Occipital lobe (tissue), 2 donors: ENCODE results near the gene PHACTR1. TPM values are rescaled to one million over a fixed set of nuclear protein-coding genes. Genes with fewer than 3 reads are reported as not detected.
"Not testable (repeated sequence)": the region's sequence is repeated elsewhere in the genome, so short reads cannot be mapped to it uniquely, and the experiment has no call there.

Experiments
- DNase-seq: peaks from one replicate; lab custom pipeline; 2025; lab: John Stamatoyannopoulos, UW
- total RNA-seq: library from RNA; depleted of rRNA; stranded (reverse); fragments of >200 nt; gene quantifications from one replicate; pipeline ENCODE4 v1.2.3, GENCODE V29; 2014

PHACTR1 gene
- total RNA-seq, result 40.7 TPM

- DNase-seq, result no peak
Observed at GRCh38 chr6:12716298-12716916, at the start of gene PHACTR1. Gene PHACTR1 (plus strand): TSS chr6:12716767.

GRCh38 chr6:12666886-12667285, 49.7 kb upstream of the PHACTR1 start:
- no peak for DNase-seq

DNA sequence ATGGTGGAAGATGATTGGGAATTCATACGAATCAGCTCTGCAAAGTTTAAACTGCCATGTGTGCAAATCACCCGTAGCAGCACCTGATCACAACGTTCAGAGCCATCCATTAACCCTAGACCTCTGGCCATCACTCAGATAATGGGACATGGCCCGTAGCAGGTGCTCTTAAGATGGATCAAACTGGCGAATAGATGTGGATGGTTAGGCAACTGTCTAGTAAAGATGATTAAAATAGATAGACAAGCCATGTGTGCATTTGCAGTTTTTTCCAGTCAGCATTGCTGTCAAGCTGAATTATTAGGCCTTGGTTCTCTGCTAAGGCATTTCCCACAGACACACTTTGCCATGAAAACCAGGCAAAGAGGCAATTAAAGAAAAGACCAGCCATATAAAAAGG, 40.6 kb upstream of the PHACTR1 start:
- DNase-seq, result no peak

- no peak for DNase-seq
Observed at GRCh38 chr6:12679341-12679740, 37.2 kb upstream of the PHACTR1 start.

GRCh38 chr6:12693122-12693521, 23.4 kb upstream of the PHACTR1 start:
- DNase-seq, result no peak

GRCh38 chr6:12698298-12698697, 18.3 kb upstream of the PHACTR1 start:
- DNase-seq, result no peak

DNA sequence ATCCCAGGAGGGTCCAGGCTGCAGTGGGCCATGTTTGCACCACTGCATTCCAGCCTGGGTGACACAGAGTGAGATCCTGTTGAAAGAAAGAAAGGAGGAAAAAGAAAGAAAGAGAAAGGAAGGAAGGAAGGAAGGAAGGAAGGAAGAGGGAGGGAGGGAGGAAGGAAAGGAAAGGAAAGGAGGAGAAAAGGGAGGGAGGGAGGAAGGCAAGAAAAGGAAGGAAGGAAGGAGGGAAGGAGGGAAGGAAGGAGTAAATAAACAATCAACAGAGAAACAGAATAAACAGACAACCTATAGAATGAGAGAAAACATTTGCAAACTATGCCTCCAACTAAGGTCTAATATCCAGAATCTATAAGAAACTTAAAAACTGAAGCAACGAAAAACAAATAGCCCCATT, 11.6 kb upstream of the PHACTR1 start:
- no peak for DNase-seq

DNA sequence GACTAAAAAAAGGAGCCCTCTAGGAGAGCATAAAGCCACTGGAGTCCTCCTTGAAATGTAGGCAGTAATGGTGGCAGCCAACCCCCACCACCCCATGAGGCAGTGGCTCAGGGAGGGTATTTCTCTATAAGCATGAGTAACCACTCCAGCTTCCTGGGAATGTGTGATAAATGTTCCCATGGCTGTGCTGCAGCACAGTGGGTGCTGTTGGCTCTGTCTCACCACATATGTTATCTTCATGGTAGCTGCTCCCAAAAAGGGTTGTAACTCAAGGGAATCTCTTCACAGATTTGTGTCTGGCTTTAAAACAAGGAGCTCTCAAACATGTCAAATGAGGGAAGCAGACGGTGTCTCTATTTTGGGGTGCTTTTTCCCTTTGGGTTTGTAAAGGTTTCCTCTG, 7.5 kb upstream of the PHACTR1 start:
- peak; percentile 73 for DNase-seq

DNA sequence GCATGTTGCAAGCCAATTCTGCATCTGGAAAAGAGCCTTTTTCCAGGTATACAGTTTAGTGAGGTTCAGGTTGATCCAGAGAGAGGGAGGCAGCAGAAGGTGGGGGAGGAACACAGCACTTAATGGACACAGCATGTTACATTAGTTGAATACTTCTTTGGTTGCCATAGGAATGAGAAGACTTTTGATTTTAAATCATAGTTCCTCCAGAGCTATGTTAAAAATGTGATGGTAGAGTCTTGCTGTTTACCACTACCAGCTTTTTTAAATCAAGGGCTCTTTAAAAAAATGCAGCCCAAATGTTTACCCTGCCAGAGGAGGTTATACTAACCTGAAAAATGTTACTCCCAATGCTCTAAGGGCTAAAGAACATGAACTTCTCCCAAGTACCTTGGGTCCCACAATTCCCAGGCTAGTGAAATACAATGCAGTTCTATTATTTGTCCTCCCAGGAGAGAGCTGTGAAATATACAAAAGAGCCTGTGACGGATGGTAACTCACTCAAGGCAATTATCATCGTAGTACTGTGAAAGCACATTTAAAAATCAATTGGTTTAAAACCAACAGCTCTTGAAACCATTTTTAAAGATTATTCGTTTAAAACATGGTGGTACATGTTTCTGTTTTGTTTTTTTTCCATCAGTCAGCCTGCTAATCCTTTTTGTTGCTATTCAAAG, 6.9 kb upstream of the PHACTR1 start:
- no peak for DNase-seq

GRCh38 chr6:12710921-12711320, 5.6 kb upstream of the PHACTR1 start:
- no peak for DNase-seq

DNA sequence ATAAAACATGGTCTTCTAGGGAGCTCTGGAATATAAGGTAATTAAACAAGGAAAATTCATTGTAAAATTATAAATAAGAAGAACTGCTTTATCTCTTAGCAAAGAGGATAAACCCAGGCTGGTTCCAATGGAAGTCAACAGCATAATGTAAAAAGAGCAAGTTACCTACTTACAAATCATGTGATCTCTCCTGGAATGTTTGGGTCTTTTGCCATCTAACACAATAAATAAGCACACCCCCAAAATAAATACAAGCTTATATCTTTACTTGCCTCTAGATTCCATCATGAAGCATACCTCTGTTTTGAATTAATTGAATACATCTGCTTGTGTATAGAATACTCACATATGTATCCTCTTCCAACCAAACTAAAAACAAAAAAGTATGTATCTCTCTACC, 2.5 kb upstream of the PHACTR1 start:
- DNase-seq, result no peak

DNA sequence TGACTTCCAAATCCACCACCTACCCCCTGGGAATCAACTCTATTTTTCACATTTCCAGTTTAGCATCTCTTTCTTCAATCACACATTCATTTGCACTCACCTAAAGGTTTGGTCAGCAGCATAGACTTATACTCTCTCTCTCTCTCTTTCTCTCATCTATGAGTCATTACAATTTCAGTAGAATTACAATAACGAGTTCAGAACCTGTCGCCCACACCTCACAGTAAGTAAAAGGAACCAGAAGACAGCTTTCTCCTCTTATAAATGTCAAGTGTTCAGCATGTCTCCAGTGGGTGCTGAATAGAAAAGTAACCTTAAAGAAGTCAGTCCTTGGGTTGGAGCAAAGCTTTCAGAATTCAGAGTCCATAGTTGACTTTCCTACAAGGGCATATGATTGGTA, 1.1 kb upstream of the PHACTR1 start:
- DNase-seq, result no peak

- no peak for DNase-seq
Observed at GRCh38 chr6:12717356-12717755, 789 bp downstream of the PHACTR1 start.

DNA sequence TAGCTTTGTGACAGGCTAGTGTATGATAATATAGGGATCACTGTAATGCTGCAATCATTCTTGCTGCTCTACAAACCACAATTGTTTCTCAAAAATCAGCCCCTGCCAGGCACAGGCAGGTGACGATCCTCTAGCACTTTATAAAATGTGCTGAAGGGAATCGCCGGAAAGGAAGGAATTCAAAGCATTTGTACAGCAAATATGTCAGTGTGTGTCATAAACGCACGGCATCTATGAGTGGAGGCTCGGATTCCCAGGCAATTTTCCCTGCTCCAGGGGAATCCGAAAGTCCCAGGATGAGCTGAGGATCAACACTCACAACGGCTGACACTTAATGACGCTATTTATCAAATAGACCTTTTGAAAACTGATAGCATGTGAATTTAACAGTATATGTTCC, 1.4 kb downstream of the PHACTR1 start:
- DNase-seq, result no peak

DNA sequence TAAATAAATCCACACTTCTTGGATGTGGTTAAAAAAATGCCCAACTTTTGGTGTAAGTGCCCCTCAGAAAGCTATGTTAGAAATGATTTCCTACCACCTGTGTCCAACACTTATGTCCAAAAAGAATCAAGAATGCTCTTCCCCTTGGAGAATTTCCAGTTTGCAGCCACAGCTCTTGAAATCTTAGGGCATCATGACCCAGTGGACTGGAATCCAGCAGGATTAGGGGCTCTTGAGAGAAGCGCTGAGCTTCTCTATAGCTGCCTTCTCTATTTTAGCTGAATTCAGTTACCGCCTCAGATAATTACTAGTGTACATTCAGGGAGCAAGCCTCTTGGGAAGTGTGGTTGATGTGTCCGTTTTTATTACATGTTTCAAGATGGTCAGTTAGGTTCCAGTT, 2.5 kb downstream of the PHACTR1 start:
- DNase-seq, result no peak

- DNase-seq, result peak; percentile 52
Observed at GRCh38 chr6:12720310-12720709, 3.7 kb downstream of the PHACTR1 start.

- DNase-seq, result no peak
Observed at GRCh38 chr6:12725263-12725662, 8.7 kb downstream of the PHACTR1 start.

DNA sequence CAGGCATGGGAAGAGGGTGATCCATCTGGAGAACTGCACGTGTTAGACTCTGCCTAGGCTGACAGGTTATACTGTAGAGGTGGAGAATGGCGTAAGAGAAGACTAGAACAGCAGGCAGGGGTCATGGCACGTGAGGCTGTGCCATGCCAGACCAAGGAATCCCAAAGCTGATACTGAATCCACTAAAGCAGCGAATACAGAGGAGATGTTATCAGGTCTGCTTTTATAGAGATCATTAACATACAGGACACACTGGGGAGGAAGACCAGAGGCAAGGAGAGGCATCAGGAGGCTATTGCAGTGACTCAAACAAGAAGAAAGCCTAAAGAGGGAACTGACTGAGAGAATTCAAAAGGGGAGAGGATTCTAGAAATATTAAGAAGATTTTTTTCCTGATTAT, 12.9 kb downstream of the PHACTR1 start:
- no peak for DNase-seq

GRCh38 chr6:12730809-12731208, 14.2 kb downstream of the PHACTR1 start:
- DNase-seq, result not testable (repeated sequence)

GRCh38 chr6:12733876-12734275, 17.3 kb downstream of the PHACTR1 start:
- no peak for DNase-seq

DNA sequence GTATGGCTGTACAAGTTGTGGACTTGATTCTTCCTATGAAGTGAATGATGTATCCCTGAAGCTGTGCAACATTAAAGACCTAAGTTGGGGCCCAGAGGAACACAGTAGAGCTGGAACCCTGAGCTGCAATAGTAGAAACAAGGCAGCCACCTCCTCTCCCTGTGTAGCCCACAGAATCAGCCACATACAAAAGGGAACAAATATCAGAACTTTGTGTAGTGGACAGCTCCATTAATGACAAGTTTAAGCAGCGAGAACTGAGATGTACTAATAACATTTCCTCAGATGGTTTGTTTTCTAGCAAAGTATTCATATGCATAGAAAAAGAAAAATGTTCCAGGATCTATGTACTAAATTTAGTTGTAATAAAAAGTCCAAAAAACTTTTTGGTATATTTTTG, 19.2 kb downstream of the PHACTR1 start:
- DNase-seq, result no peak

- DNase-seq, result no peak
Observed at GRCh38 chr6:12748411-12748810, 31.8 kb downstream of the PHACTR1 start.

DNA sequence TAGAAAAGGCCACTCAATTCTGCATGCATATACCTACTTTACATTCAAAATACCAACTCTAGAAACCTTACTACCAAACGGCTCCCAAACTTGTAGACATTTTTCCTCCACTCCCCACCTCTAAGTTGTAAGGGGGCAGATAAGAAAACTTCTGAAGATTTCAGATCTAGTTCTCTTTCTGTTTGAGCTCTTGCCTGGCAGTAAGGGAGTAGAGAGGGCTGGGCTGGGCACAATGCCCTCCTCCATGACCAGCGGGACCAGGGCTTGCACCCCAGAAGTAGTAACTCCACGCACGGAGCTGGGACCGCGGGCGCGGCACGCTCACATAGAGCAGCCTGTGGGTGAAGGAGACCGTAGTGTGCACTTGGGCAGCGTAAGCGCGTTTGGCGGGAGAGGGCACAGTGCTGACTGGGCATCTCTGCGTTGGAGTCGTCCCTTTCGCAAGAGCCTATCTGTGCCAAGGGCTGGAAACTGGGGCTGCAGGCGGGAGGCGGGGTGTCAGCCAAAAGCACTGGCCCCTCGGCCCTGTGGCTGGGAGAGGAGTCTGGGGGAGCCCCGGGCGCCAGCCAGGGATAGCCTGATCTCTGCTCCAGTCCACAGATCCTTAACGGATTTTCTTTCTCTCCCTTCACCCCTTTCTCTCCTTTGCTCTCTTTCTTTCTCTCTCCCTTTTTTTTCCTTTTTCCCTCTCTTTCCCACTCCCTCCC, 32.4 kb downstream of the PHACTR1 start:
- no peak for DNase-seq
